Epithelial cell of esophagus (primary cell): ENCODE data around the gene NAA35.
"Not testable (repeated sequence)": the region's sequence is repeated elsewhere in the genome, so short reads cannot be mapped to it uniquely, and the experiment has no call there.

Experiments
- DNase-seq: peaks from one replicate; pipeline ENCODE4 v3.0.0; 2010; ENCODE audit warnings: low read depth
- H3K4me3 ChIP-seq: 2 replicates; pipeline ENCODE4 v1.5.1; 2011; ENCODE audit warnings: mild to moderate bottlenecking, low read length, control low read depth
- TF ChIP-seq, protein P1 (sequence below): IDR thresholded peaks from 2 replicates; pipeline ENCODE4 v1.5.1; 2011; ENCODE audit warnings: low read depth, mild to moderate bottlenecking, low read length, control low read depth, inconsistent platforms; ENCODE audit not compliant: insufficient read depth; ENCODE audit errors: missing control alignments

NAA35 gene

GRCh38 chr9:85969727-85970126 is 28.8 kb downstream of the NAA35 start:
- no peak for DNase-seq
- TF ChIP-seq, protein P1, sequence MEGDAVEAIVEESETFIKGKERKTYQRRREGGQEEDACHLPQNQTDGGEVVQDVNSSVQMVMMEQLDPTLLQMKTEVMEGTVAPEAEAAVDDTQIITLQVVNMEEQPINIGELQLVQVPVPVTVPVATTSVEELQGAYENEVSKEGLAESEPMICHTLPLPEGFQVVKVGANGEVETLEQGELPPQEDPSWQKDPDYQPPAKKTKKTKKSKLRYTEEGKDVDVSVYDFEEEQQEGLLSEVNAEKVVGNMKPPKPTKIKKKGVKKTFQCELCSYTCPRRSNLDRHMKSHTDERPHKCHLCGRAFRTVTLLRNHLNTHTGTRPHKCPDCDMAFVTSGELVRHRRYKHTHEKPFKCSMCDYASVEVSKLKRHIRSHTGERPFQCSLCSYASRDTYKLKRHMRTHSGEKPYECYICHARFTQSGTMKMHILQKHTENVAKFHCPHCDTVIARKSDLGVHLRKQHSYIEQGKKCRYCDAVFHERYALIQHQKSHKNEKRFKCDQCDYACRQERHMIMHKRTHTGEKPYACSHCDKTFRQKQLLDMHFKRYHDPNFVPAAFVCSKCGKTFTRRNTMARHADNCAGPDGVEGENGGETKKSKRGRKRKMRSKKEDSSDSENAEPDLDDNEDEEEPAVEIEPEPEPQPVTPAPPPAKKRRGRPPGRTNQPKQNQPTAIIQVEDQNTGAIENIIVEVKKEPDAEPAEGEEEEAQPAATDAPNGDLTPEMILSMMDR, result no peak
- H3K4me3 ChIP-seq, result no peak overlapping the region

DNA sequence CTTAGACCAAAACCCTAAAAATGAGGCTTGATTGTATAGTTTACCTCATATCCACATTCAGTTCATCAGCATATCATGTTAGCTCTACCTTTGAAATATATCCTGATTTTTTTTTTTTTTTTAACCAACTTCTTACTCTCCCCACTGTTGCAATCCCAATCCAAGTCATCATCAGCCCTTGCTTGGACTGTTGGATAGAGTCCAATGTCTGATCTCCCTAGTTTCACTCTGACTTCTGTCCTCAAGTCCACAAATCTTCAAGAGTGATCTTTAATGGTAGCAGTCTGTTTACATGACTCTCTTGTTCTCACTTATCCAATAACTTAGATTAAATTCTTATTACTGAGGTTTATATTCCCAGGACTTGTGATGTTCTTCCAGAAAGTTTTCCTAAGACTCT is 30.8 kb downstream of the NAA35 start:
- no peak for DNase-seq
- no peak overlapping the region for H3K4me3 ChIP-seq
- TF ChIP-seq, protein P1, result no peak

GRCh38 chr9:85973238-85973637 is 32.3 kb downstream of the NAA35 start:
- no peak overlapping the region for H3K4me3 ChIP-seq
- TF ChIP-seq, protein P1, result no peak
- no peak for DNase-seq

GRCh38 chr9:85974055-85974547 is 33.2 kb downstream of the NAA35 start:
- H3K4me3 ChIP-seq, DNase-seq: not testable (repeated sequence)

DNA sequence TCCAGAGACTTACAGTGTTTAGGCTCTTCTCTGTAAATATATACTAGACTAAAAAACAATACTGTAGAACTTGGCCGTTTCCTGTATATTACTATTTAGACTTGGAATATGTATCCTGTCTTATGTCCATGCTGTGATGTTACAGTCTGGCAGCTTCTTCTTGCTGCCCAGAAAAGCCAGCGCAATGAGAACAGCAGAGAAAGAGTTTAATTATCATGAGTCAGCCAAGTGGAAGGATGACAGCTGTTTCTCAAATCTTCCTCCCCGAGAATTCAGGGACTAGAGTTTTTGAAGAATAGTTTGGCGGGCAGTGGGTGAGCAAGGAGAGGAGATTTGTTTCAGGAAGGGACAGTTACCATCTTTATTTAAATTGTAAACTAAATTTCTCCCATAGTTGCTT is 37.5 kb downstream of the NAA35 start:
- no peak overlapping the region for H3K4me3 ChIP-seq
- TF ChIP-seq, protein P1, result no peak
- no peak for DNase-seq

- no peak overlapping the region for H3K4me3 ChIP-seq
- no peak for DNase-seq
- TF ChIP-seq, protein P1, result no peak
Measured at GRCh38 chr9:85981369-85981768, 40.4 kb downstream of the NAA35 start.

DNA sequence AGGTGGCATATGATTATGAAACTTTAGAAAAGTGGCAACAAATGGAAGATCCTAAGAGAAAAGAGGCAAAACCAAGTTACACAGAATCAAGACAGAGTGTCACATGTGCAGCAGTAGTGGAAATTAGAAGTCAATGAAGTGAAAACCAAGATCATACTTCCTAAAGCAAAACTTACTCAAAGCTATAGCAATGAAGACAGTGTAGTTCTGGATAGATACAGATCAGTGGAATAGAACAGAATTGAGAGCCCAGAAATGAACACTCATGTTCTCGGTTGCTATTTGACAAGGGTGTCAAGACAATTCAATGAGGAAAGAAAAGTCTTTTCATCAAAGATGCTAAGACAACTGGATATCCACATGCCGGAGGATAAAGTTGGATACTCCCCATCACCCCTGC is 43.5 kb downstream of the NAA35 start:
- TF ChIP-seq, protein P1, result no peak
- DNase-seq, result no peak
- no peak overlapping the region for H3K4me3 ChIP-seq
